Liver (tissue), 3 donors: ENCODE results near the gene ECI1.
A peak's percentile ranks its signal among the peaks of the same experiment; 100 is the strongest.

Source experiments
- EGR1 ChIP-seq, 2 donors: IDR thresholded peaks; 2 replicates each; pipeline ENCODE4 v1.6.1; 2016 to 2018; ENCODE audit warnings: antibody characterized with exemption in 2 of 2, low read depth in 2 of 2
- MAX ChIP-seq: IDR thresholded peaks from 2 replicates; pipeline ENCODE4 v1.6.1; 2016; ENCODE audit warnings: antibody characterized with exemption
- TAF1 ChIP-seq: conservative IDR thresholded peaks from 2 replicates; pipeline ENCODE4 v1.6.1; 2016; ENCODE audit warnings: antibody characterized with exemption, mild to moderate bottlenecking
- TF ChIP-seq, protein P1 (sequence below): fragments of 150-350 bp; IDR thresholded peaks from 2 replicates; pipeline ENCODE4 v1.5.1; 2017; ENCODE audit warnings: improper control_type of control experiment, low read depth, low read length; ENCODE audit not compliant: missing input control
- donor health status: healthy.
- donor health status: healthy.

DNA sequence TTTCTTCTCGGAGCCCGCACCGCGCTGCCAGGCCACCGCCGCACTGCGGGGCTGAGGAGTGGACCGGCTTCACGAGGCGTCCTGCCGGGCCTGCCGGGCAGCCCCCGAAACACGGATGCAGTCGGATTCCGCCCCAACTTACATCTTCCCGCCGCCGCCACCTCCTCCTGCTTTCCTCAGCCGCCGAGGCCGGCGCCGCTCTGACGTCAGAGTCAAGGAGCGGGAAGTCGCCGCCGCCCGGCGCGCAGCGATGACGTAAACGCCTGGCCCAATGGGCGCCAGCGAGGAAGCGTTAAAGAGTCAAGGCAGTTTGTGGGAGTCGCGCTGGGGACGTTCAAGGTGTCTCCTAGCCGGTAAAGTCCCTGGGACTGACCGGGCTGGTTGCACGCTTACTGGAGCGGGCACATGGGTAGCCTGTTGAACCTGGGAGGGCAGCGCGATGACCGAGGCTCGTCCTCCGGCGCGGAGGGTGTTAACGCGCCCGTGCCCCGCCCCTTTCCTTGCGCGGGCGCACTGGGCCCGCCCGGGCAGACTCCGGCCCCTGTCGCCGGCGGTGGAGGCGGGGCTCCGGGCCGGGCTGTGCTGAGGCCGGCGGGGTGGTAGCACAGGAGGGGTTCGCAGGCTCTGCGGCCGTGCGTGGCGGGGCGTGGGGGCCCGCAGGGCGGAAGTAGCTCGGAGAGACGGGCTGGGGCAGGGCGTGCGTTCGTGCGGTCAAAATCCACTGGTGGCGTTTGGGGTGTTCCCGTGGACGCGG lies 16.7 kb upstream of the ECI1 start, which contains the start of gene RNPS1:
- TF ChIP-seq, protein P1, sequence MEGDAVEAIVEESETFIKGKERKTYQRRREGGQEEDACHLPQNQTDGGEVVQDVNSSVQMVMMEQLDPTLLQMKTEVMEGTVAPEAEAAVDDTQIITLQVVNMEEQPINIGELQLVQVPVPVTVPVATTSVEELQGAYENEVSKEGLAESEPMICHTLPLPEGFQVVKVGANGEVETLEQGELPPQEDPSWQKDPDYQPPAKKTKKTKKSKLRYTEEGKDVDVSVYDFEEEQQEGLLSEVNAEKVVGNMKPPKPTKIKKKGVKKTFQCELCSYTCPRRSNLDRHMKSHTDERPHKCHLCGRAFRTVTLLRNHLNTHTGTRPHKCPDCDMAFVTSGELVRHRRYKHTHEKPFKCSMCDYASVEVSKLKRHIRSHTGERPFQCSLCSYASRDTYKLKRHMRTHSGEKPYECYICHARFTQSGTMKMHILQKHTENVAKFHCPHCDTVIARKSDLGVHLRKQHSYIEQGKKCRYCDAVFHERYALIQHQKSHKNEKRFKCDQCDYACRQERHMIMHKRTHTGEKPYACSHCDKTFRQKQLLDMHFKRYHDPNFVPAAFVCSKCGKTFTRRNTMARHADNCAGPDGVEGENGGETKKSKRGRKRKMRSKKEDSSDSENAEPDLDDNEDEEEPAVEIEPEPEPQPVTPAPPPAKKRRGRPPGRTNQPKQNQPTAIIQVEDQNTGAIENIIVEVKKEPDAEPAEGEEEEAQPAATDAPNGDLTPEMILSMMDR = no peak
- no peak for TF ChIP-seq MAX
- no peak for TF ChIP-seq TAF1
- peak in 1 of 2 donors; percentile 38 for TF ChIP-seq EGR1 (IDR thresholded peaks at IDR 0.05; ENCODE audit: low read depth in 2 of 2)
